HG02884 (cell line): ENCODE data around the gene SLC24A4.

Experiments used
- ATAC-seq: cut with Tn5 transposase; IDR thresholded peaks from one replicate; pipeline ENCODE4 v1.9.1; 2021; ENCODE audit warnings: mild to moderate bottlenecking, moderate library complexity; ENCODE audit not compliant: unreplicated experiment

SLC24A4 gene

GRCh38 chr14:92433407-92433806 lies 110.4 kb downstream of the SLC24A4 start:
- ATAC-seq: no peak

- ATAC-seq: no peak
Measured at GRCh38 chr14:92435154-92435553, 112.2 kb downstream of the SLC24A4 start.

GRCh38 chr14:92436115-92436776 lies 113.3 kb downstream of the SLC24A4 start:
- no peak for ATAC-seq

GRCh38 chr14:92437309-92437708 lies 114.3 kb downstream of the SLC24A4 start:
- no peak for ATAC-seq

- no peak for ATAC-seq
Measured at GRCh38 chr14:92437729-92438285, 114.8 kb downstream of the SLC24A4 start.

DNA sequence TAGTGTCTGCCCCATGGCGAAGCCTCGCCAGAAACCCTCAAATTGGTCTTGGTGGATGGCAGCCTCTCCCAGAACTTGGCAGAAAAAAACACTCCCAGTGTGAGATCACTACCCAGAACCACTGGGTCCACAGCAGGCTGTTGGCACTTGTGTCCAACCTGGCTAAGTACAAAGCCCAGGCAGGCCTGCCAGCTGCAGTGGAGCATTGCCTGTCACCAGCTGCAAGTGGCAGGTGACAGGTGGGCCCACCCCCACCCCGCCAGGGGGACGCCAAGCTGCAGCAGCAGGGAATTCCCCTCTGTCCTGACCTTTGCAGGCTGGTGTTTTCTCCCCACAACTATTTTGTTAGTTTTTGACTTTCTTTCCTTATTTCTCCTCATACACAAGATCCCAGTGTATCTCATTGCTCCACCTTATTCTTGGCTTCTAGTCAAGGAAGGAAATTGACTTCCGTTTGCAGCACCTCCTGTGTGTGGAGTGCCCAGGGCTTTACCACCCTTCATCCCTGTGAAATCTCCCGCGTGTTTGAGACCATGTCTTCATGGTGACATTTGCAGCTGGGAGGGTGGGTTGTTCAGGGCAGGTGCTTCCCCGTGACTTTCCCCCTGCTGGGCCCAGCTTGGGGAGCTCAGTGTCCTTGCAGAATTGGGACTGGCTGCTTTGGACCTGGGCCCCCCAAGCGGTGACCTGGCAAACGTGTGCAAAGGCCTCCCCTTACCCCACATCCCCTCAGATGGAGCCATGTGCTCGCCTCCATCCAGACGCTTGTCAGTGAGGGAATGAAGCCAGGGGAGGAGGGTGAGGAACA lies 116.8 kb downstream of the SLC24A4 start:
- ATAC-seq: no peak

DNA sequence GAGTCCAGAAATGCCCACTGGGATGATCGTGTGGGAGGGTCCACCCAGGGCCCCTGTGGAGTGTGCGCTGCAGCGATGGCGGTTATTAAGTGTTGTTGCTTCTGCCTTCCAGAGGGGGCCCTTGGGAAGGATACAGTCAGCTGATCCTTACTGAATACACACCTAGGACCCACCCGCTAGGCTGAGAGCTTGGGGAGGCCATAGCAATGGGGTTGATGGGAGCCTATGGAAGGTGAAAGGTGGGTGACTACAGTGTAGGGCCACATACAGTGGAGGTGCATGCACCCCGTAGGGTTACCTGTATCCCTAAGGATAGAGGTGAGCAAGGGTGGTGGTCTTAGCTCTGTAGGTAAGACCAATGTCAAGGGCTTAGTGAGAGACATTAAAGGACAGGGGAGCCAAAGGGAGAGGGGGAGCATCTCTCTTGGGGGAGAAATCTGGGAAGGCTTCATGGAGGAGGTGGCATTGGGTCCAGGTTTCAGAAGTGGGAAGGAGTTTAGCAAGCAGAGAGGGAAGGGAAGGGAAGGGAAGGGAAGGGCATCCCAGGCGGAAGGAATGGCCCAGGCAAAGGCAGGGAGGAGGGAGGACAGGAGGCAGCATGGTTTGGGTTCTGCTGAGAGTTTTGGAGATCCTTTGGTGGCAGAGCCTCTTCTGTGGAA lies 117.5 kb downstream of the SLC24A4 start:
- no peak for ATAC-seq

DNA sequence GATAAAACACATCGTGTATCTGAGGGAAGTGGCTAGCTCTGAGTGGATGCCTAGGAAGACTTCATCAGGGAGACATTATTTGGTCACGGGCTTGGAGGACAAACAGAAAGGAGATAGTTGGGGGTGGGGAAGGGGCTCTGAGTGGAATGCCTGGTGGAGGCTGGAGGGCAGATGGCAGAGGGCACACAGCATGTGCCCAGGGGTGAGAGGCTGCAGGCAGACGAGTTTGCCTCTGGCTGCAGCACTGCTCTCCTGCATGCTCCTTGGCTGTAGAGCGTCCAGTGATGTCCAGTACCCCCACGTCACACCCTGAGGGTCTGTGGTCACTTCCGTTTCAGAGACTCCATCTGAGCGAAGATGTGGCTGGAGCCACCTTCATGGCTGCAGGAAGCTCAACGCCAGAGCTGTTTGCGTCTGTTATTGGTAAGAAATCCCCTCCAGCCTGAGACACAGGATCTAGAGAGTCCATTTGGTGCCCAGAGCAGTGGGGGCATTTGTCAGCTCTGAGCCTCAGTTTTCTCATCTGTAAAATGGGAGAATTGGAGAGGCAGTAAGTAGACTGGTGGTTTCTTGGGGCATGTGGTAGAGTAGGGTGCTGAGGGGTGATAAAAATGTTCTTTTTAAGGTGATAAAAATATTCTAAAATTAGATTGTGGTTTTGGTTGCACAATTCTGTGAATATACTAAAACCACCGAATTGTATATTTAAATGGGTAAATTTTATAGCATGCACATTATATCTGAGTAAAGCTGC lies 119.0 kb downstream of the SLC24A4 start:
- no peak for ATAC-seq

DNA sequence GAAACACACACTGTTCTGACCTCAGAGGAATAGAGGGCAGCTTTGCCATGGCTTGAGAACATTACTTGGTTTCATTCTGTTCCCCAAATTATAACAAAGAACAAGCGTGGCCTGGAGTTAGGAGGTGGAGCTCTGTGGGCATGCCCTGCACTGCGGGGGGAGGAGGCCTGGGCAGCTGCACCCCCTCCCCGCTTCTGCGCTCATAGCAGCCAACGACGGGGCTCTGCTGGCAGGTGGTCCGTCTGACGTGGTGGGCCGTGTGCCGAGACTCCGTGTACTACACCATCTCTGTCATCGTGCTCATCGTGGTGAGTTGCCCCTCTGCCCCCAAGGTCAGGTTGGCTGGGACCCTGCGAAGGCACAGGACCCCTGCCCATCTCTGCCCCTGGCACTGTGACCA lies 120.2 kb downstream of the SLC24A4 start:
- no peak for ATAC-seq

DNA sequence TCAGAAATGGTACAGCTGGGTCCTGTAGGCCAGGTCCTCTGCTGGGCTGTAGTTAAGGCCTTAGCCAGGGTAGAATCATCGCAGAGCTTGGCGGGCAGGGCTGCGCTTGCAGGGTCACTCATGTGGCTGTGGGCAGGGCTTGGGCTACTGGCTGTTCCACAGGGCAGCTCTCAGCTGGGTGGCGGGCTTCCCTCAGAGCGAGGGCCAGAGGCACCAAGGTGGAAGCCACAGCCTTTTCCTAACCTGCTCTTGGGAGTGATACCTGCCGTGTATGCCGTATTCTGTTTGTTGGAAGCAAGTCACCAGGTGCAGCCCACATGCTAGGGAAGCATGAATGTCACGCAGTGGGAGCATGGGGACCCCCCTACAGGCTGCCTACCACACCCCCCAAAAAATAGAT lies 120.8 kb downstream of the SLC24A4 start:
- no peak for ATAC-seq

DNA sequence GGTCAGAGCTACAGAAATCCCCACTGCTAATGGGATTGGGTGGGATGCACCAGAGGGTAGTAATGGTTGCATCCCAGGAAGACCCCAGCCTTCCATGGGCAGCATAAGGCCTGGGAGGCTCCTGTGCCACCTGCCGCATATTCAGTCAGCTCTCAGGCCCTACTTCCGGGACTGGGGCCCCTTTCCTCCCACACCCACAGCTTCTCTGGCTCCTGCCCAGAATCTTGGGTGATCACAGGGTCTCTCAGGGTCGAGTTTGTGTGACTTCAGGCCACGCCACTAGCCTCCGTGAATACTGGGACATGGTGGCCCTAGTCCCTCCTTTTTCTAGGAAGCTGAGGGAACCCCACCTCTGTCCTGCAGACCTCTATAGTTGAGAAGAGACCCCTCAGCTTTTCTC lies 123.8 kb downstream of the SLC24A4 start:
- no peak for ATAC-seq

DNA sequence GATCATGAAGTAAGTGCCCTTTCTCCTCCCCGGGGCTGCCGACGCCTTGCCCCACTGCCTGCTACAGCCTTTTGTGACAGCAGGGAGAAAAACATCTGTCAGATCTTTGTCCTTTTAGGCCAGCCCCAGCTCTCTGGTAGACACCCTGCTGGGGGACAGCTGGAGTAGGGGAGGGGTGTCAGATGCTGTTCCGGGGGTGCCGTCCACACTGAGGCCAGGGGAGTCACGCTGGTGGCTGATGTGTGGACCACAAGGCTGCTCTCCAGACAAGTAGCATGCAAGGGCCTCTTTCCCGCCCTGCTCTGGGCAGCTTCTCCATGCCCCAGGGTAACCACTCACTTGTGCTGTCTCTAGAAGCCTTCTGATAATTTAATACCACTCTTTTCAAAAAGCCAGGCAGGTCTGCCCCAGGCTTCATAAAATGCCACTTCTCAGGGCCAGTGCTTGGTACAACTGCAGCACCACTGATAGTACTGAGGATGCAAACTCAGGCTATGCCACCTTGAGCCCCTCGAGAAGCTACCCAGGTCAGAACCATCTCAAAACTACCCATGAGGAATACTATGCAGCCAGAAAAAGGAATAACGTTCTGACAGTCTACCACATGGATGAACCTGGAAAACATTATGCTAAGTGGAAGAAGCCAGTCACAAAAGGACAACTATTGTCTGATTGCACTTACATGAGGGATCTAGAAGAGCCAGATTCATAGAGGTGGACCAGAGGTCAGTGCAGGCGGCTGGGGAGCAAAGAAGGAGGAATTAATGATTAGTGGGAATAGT lies 124.6 kb downstream of the SLC24A4 start:
- ATAC-seq: no peak

DNA sequence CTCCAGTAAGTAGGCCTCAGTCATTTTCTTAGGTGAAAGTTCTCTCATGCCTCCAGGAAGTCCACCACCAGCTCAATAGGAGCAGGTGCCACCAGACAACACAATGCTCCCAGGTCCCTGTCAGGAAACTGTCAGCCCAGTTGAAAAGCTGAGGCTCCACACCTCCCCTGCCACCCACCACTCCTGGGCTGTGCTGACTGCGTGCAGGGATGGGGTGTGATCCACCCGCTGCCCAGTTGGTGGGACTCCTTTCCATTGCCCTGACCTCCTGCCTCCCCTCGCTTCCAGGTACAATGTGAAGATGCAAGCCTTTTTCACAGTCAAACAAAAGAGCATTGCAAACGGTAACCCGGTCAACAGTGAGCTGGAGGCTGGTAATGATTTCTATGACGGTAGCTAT lies 125.8 kb downstream of the SLC24A4 start:
- ATAC-seq: no peak

GRCh38 chr14:92449404-92450181 lies 126.6 kb downstream of the SLC24A4 start:
- no peak for ATAC-seq

GRCh38 chr14:92450351-92451070 lies 127.5 kb downstream of the SLC24A4 start:
- ATAC-seq: no peak

GRCh38 chr14:92451245-92451644 lies 128.3 kb downstream of the SLC24A4 start:
- ATAC-seq: no peak

DNA sequence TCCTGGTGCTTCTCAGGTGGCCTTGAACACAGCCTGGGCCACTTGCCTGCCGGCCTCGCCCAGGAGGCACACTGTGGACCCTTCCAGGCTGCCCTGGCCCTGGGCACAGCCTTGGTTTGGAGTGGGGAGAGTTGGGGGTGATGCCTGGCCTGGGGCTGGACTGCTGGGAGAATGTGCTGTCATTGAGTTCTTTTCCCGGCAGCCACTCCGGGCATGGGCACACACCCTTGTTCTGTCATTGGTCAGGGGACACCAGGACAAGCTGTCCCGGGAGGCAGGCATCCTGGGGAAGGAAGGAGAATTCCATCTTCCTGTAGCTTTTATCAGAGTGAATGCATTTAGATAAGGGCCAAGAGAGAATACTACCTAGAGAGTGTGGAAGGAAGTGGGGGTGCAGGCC lies 128.8 kb downstream of the SLC24A4 start:
- ATAC-seq: no peak

DNA sequence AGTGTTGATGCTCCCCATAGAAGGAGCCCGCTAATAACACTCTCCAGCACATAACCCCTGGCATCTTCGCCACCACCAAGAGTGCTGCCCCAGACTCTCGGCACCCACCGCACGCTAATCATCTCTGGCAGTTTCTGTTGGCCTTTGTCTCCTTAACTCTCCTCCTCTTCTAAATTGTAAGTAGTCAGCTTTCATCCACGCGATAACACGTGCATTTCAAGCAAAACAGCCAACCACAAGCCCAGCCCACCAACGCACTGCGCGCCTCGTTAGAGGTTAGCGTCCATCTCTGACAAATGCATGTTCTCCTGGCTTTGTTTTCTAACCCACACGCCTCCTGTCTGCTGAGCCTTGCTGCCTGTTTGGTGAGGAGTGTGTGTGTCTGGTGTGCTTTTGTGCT lies 129.5 kb downstream of the SLC24A4 start:
- no peak for ATAC-seq

- ATAC-seq: no peak
Measured at GRCh38 chr14:92453691-92454090, 130.7 kb downstream of the SLC24A4 start.
